Smooth muscle cell (in vitro differentiated cells): ENCODE results near the gene BRD3. TPM values are rescaled to one million over a fixed set of nuclear protein-coding genes. Genes with fewer than 3 reads are reported as not detected.
A peak's percentile ranks its signal among the peaks of the same experiment; 100 is the strongest.

Source experiments
- DNase-seq: peaks from one replicate; lab custom pipeline; 2025; ENCODE audit not compliant: unreplicated experiment; lab: John Stamatoyannopoulos, UW
- H2AFZ ChIP-seq: fragments of 200-600 bp; sonication (generic); 2 replicates; pipeline ENCODE4 v1.6.0; 2016; ENCODE audit warnings: antibody characterized with exemption, low read depth, mild to moderate bottlenecking
- H3F3A ChIP-seq: fragments of 200-600 bp; sonication (generic); 2 replicates; pipeline ENCODE4 v1.6.0; 2017; ENCODE audit warnings: antibody characterized with exemption, low read depth
- H3K27ac ChIP-seq: fragments of 200-600 bp; sonication (generic); 2 replicates; pipeline ENCODE4 v1.5.1; 2016; ENCODE audit warnings: low read depth, mild to moderate bottlenecking
- H3K27me3 ChIP-seq: fragments of 200-600 bp; sonication (generic); 2 replicates; pipeline ENCODE4 v1.6.1; 2016; ENCODE audit warnings: low read depth, mild to moderate bottlenecking
- H3K36me3 ChIP-seq: fragments of 200-600 bp; sonication (generic); 2 replicates; pipeline ENCODE4 v1.5.1; 2016; ENCODE audit warnings: low read depth
- H3K4me1 ChIP-seq: fragments of 200-600 bp; sonication (generic); 2 replicates; pipeline ENCODE4 v1.5.1; 2016; ENCODE audit warnings: low read depth
- H3K4me2 ChIP-seq: fragments of 200-600 bp; sonication (generic); 2 replicates; pipeline ENCODE4 v1.6.0; 2016; ENCODE audit warnings: mild to moderate bottlenecking
- H3K4me3 ChIP-seq: fragments of 200-600 bp; sonication (generic); 2 replicates; pipeline ENCODE4 v1.5.1; 2016; ENCODE audit warnings: mild to moderate bottlenecking
- H3K79me2 ChIP-seq: fragments of 200-600 bp; sonication (generic); 2 replicates; pipeline ENCODE4 v1.6.0; 2016; ENCODE audit warnings: low read depth, mild to moderate bottlenecking
- H3K9ac ChIP-seq: fragments of 200-600 bp; sonication (generic); 2 replicates; pipeline ENCODE4 v1.6.0; 2016; ENCODE audit warnings: low read depth
- H3K9me3 ChIP-seq: fragments of 200-600 bp; sonication (generic); replicated peaks from 2 replicates; pipeline ENCODE4 v1.5.1; 2016; ENCODE audit warnings: low read depth
- H4K20me1 ChIP-seq: fragments of 200-600 bp; sonication (generic); 2 replicates; pipeline ENCODE4 v1.6.0; 2016; ENCODE audit warnings: low read depth
- WGBS: methylation state at CpG from one replicate; pipeline ENCODE4 v1.1.7; 2016; ENCODE audit warnings: low lambda C conversion rate; 5-methylcytosine and 5-hydroxymethylcytosine counted together
- polyA plus RNA-seq: library from polyadenylated mRNA; unstranded; fragments of >200 nt; fragmentation: Nextera tagmentation; extraction: Ambion mirVana; gene quantifications from 2 replicates; pipeline ENCODE4 v1.2.1, GENCODE V29; 2016
- total RNA-seq: library from RNA; depleted of rRNA; stranded (reverse); fragments of >200 nt; gene quantifications from 2 replicates; pipeline ENCODE4 v1.2.3, GENCODE V29; 2014
- TF ChIP-seq, protein P1 (sequence below): fragments of 200-600 bp; sonication (generic); IDR thresholded peaks from 2 replicates; pipeline ENCODE4 v1.5.1; 2017; ENCODE audit warnings: borderline replicate concordance, mild to moderate bottlenecking, antibody characterized with exemption; ENCODE audit not compliant: insufficient read depth, poor library complexity, severe bottlenecking

Gene BRD3
- total and polyA plus RNA-seq, 2 experiments from 2014 or later, result 9.2 to 34.1 TPM

DNA sequence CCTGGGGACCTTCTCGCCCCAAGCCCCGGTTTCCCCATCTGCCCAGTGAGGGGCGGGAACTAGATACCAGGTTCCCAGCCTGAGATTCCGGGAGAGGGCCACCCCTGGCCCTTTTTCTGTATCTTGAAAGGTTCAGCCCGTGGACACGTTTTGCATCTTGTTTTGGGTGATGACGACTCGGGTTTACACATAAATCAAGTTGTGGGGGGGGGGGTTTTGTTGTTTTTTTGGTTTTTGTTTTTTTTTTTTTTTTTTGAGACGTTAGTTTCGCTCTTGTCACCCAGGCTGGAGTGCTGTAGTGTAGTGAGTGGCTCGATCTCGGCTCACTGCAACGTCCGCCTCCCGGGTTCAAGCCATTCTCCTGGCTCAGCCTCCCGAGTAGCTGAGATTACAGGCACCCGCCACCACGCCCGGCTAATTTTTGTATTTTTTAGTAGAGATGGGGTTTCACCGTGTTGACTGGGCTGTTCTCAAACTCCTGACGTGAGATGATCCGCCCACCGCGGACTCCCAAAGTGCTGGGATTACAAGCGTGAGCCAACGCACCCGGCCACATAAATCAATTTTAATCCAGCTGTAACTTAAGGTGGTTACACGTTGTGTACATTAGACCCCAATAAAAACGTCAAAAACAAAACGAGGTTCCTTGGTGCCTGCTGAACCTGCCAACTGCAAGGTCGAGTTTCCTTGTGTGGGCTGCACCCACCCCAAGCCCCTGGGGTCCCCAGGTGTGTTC is 1.1 kb upstream of the BRD3 start:
- DNase-seq, result no peak
- peaks cover 2% of the 10 kb centered on the region for H3K27me3 ChIP-seq
- 19% methylated on average over 27 of the region's 31 CpGs for WGBS
- H4K20me1 ChIP-seq, result peaks cover 31% of the 10 kb centered on the region
- no peaks in the 10 kb centered on the region for H3K4me1 ChIP-seq
- H3K9ac ChIP-seq, result peak overlapping the region; percentile 48
- no peak overlapping the region for H3K27ac ChIP-seq
- H3F3A ChIP-seq, result peaks cover 8% of the 10 kb centered on the region
- H2AFZ ChIP-seq, result peak overlapping the region; percentile 99
- peak overlapping the region; percentile 99 for H3K4me2 ChIP-seq
- TF ChIP-seq, protein P1, sequence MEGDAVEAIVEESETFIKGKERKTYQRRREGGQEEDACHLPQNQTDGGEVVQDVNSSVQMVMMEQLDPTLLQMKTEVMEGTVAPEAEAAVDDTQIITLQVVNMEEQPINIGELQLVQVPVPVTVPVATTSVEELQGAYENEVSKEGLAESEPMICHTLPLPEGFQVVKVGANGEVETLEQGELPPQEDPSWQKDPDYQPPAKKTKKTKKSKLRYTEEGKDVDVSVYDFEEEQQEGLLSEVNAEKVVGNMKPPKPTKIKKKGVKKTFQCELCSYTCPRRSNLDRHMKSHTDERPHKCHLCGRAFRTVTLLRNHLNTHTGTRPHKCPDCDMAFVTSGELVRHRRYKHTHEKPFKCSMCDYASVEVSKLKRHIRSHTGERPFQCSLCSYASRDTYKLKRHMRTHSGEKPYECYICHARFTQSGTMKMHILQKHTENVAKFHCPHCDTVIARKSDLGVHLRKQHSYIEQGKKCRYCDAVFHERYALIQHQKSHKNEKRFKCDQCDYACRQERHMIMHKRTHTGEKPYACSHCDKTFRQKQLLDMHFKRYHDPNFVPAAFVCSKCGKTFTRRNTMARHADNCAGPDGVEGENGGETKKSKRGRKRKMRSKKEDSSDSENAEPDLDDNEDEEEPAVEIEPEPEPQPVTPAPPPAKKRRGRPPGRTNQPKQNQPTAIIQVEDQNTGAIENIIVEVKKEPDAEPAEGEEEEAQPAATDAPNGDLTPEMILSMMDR, result no peak
- peak overlapping the region; percentile 95 for H3K4me3 ChIP-seq
- H3K9me3 ChIP-seq, result no peaks in the 10 kb centered on the region
- H3K36me3 ChIP-seq, result no peaks in the 10 kb centered on the region
- H3K79me2 ChIP-seq, result peaks cover 31% of the 10 kb centered on the region

DNA sequence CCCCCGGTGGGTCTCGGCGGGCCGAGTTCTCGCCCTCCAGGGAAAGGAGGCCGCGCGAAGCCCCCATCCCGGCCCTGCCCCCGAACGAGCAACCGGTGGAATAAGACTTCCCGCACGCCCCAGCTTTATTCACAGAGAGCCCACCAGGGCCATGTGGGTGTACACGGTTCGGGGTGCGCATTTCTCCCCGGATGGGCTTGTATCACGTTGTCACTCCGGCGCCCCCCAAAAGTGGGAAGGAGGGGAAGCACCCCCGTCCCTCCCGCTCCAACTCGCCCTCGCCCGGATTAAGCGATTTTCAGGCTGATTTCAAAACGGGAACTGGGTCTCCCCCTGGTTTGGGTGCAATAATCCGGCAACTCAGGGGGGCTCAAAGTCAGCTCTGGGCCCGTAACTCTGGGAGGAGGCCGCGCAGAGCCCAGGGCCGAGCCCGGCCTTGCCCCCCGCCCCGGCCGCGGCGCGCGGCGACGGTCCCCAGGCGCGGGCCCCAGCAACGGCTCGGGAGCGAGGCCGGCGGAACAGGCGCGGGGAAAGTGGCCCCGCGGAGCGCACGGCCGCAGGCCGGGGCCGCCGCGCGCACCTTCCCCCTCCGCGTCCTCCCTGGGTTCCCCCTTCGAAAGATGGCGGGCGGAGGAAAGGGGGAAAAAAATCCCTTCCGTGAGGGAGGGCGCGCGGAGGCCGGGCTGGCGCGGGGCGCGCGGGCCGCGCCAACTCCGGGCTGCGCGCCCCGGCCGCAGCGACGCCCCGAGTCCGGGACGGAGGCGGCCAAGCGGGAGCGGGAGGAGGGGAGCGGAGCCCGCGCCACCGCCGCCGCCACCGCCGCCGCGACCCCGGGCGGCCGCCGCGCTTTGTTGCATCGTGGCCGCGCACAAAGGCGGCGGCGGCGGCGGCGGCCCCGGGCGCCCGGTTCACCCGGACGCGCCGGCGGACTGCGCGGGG is 644 bp downstream of the BRD3 start:
- H3K27me3 ChIP-seq, result peaks cover 2% of the 10 kb centered on the region
- TF ChIP-seq, protein P1, result no peak
- H3K4me3 ChIP-seq, result peak overlapping the region; percentile 89
- H3K4me1 ChIP-seq, result no peaks in the 10 kb centered on the region
- peak overlapping the region; percentile 98 for H3K4me2 ChIP-seq
- peaks cover 48% of the 10 kb centered on the region for H3K79me2 ChIP-seq
- no peaks in the 10 kb centered on the region for H3K9me3 ChIP-seq
- peak overlapping the region; percentile 80 for H3K9ac ChIP-seq
- H3F3A ChIP-seq, result peaks cover 8% of the 10 kb centered on the region
- DNase-seq, result no peak
- H2AFZ ChIP-seq, result no peak overlapping the region
- H3K27ac ChIP-seq, result peak overlapping the region; percentile 6
- WGBS, result 1% methylated on average over 90 of the region's 126 CpGs
- H4K20me1 ChIP-seq, result peaks cover 48% of the 10 kb centered on the region
- no peaks in the 10 kb centered on the region for H3K36me3 ChIP-seq

DNA sequence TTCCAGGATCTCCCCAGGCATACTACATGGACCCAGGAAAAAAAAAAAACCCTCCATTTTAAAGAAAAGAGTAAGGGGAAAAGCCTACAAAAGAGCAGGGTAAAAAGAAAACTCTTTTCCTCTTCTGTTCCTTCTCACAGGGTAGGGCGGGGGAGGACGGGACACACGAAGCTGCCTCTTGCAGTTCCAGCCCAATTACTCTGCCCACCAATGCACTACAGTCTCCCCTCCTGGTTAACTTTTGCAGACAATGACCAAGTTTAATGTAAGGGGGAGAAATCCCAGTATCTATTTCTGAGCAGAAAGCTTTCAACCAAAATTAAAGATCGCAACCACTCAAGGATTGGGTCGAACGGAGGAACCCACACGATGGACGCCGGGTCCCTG is 1.3 kb downstream of the BRD3 start:
- Histone ChIP-seq H4K20me1 (peaks cover 55% of the 10 kb centered on the region), H3K4me1 (no peaks in the 10 kb centered on the region), H2AFZ (no peak overlapping the region), H3K79me2 (peaks cover 55% of the 10 kb centered on the region), H3K36me3 (no peaks in the 10 kb centered on the region), H3K4me2 (peak overlapping the region; percentile 98), H3K27me3 (peaks cover 2% of the 10 kb centered on the region), H3K9me3 (no peaks in the 10 kb centered on the region), H3K9ac (peak overlapping the region; percentile 80), H3K4me3 (peak overlapping the region; percentile 89), H3K27ac (peak overlapping the region; percentile 6), H3F3A (peaks cover 8% of the 10 kb centered on the region)
- TF ChIP-seq, protein P1, result no peak
- no peak for DNase-seq
- under 1% methylated on average over 9 of the region's 9 CpGs for WGBS
